Stimulated activated CD8-positive, alpha-beta memory T cell treated with anti-CD3 and anti-CD28 coated beads, Interleukin-12 subunit alpha, Interleukin-12 subunit beta, amount 100 ng/mL, for 24 hours (primary cell): ENCODE data around the gene ADCY10.
"Not testable (repeated sequence)": the region's sequence is repeated elsewhere in the genome, so short reads cannot be mapped to it uniquely, and the experiment has no call there.

Experiments
- DNase-seq: peaks from one replicate; pipeline ENCODE4 v3.0.0-alpha.2; 2020; ENCODE audit errors: extremely low read depth

ADCY10 gene

DNA sequence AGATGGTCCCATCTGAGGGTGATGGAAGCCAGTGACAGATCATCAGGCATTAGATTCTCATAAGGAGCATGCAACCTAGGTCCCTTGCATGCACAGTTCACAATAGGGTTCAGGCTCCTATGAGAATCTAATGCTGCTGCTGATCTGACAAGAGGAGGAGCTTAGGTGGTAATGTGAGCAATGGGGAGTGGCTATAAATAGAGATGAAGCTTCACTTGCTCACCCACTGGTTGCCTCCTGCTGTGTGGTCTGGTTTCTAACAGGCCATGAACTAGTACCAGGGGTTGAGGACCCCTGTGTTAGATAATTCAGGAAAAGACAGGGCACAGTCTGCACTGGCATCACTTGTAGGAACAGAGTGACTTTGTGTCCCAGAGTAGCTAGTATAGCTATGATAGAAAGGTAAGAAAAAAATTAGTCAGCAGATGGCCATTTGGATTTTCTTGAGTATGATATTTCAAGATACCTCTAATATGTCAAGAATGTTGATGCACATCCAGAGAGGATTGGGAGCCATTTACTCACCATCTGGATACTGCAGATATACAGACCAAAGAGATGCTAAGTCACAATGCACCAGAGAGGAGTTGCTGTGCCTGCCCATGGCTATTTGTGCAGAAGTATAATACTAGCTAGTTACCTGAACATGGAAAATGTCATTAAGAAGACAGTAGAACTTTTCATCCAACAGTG, 53.6 kb downstream of the ADCY10 start:
- no peak for DNase-seq

GRCh38 chr1:167856711-167857418, 57.1 kb downstream of the ADCY10 start:
- no peak for DNase-seq

GRCh38 chr1:167854184-167854583, 59.8 kb downstream of the ADCY10 start:
- DNase-seq, result no peak

GRCh38 chr1:167849666-167850065, 64.3 kb downstream of the ADCY10 start:
- no peak for DNase-seq

DNA sequence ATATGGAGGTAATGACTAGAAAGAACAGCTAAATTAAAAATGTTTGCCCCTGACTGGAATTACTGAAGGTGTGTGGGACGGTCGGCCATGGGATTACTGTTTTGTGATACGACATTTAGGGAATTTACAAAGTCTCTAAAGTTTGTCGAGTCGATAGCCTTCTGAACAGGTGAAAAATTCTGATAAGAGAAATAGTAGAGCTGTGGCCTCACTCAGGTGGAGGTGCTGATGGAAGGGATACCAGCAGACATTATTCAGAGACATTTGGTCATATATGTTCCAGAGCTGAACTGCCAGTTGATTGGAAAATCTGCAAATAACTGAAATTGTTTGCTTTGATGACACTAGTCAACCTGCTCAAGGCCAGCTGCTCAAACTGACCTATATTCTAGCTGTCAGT, 71.1 kb downstream of the ADCY10 start:
- no peak for DNase-seq

DNA sequence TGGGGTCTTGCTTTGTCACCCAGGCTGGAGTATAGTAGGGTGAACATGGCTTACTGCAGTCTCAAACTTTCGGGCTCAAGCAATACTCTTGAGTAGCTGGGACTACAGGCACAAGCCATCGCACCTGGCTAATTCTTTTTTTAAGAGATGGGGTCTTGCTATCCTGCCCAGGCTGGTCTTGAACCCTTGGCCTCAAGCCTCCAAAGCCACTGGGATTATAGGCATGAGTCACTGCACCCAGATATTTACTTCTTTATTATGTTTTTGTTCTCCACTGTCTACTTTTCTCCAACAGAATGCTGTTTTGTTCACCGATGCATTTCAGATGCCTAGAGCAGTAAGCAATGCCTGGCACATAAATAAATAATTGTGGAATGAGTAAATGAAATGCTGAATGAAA, 72.4 kb downstream of the ADCY10 start:
- no peak for DNase-seq

- no peak for DNase-seq
Measured at GRCh38 chr1:167839009-167839408, 74.9 kb downstream of the ADCY10 start.

DNA sequence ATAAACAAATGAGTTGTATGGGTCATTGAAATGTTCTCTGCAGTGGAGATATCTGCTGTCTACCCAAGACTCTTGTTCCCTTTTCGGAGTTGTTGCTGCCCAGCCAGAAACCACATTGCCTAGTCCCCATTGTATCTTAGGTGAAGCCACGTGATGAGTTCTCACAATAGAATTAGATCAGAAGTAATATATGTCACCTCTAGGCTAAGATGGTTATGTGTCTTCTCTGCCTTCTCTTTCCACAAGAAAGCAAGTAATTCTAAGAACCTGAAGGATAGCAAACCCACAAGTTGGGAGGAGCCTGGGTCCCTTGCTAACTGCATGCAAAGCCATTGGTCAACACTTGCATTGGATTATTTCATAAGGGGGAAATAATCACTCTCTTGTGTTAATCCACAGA, 76.6 kb downstream of the ADCY10 start:
- no peak for DNase-seq

DNA sequence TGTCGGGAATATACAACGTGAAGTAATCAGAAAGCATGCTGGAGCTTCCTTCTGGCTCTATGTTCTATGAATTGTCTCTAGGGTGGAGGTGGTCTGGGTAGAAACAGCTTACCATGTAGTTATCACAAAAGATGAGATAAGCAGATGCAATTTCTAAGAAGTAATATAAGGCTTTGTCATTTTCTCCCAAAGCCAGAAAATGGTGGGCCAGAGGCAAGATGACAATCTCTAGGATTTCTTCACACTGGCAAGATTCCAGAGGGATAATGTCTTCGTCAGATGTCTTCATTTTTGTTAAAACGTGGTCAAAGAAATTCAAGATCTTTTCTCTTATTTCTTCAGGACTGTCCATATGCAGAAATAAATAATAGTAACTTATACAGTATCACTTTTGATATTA, 77.7 kb downstream of the ADCY10 start:
- DNase-seq, result no peak

DNA sequence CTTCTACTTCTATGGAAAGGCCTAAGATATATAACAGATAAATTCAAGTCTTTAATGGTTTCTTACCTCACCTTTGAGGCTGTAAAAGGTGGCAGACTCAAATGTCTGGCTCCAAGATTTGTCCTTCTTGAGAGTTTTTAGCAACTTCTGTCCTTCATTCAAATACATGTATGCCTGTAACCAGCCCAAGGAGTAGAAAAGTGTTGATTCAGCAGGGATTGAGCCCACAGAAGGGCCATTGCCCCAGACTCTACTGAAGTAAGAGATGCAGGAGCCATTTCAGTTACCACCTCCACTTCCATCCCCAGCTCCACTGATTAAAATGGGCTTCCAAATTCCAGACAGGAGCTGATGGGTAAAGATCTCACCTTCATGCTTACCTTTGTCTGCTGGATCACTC, 80.0 kb downstream of the ADCY10 start:
- DNase-seq, result no peak

DNA sequence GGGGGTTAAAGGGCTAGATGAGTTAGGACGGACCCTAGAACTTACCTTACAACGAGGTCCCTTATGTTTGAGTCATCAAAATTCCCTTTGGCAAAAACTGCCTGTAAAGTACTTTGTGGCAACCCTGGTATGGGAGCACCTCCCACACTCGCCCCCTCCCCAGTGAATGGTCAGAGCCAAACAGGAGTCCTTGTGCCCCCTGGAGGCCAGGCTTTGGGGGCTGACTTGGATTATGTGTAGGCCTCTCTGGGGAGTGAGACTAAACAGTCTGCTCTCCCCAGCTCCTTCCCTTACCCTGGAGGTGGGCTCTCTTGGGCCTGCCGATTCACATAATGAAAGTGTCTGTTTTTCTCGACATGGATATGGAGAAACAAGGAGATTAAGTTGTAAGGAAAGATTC, 81.2 kb downstream of the ADCY10 start:
- no peak for DNase-seq

GRCh38 chr1:167830668-167831067, 83.3 kb downstream of the ADCY10 start:
- not testable (repeated sequence) for DNase-seq

GRCh38 chr1:167829868-167830267, 84.1 kb downstream of the ADCY10 start:
- DNase-seq, result no peak

DNA sequence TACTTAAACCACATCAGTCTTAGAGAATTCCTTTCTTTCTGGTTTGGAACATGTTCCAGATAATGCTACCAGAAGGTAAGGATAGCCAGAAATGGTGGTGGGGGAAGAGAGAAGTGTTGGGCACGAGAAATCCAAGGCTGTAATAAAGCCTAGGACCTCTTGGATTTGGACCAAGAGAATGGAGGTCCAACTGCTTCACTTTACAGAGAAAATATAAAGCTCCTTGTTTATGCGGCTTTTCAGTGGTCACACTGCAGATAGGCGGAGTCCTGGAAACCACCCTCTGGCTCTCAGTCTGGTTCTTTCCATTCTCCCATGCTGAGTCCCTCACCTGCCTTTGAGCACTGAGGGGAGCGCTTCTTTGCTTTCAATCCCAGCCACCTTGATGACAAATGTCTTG, 87.8 kb downstream of the ADCY10 start:
- DNase-seq, result no peak

- no peak for DNase-seq
Measured at GRCh38 chr1:167825419-167826079, 88.4 kb downstream of the ADCY10 start.

DNA sequence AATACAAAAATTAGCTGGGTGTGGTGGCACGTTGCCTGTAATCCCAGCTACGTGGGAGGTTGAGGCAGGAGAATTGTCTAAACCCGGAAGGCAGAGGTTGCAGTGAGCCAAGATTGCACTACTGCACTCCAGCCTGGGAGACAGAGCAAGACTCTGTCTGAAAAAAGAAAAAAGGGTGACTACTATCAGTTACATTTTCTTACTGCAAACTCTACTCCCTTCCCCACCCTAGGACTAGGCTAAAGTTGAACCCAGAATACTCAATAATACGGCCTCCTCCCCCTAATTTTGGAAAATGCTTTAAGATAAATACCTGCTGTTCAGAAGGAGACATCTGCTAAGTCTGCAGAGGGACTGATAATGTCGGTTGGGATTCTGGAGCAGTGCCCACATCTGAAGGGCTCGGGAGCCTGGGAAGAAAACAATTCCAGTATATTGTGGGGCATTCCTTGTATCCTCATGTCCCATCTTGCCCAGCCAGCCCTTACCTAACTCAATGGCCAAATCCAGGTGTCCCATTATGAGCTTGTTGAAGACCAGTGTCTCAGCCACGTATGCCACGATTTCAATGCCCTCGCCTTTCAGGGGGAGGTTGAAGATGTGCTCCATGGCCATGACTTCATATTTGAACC, 89.7 kb downstream of the ADCY10 start:
- no peak for DNase-seq

DNA sequence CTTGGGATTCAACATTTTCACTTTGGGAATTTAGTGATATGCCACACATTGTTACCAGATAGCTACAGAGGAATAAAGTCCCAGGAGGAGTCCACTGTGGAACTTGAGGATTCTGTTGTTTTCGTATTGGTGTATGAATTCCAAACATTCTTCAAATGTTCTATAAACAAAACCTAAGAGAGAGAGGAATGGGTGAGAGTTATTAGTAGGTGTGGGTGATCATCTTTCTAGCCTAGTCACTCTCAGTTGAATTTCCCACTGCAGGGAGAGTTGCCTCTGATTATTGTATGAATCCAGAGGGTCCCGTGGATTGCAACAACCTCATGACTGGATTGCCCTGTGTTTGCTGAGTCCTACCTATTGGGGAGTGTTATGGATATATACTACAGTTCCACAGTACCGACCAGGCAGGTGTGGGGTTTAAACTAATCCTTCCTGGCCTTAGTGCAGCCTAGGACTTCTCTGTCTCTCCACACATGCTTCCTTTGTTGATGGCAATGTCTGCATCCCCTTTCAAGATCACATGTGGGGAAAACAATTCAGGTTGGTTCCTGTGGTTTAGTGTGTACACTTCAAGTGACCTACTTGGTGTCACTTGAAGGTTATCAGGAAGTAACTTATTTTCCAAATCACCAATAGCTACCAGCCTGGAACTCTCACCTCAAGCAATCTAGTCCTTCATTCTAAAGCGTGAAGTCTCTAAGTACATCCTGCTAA, 91.8 kb downstream of the ADCY10 start:
- DNase-seq, result no peak

DNA sequence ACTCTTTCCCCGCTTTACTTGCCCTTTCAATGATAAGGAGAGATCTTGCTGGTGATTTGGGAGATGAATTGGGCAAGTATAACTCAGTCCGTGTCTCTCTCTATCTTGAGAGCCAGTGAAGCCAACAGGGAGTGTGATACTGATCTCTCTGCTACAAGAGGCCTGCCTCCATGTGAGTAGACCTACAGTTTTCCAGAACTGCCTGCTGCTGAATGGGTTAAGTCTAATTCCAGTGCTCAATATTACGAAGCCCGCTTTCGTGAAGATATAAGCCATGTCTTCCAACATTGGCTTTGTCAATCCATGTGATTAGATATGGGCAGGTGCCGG, 92.6 kb downstream of the ADCY10 start:
- DNase-seq, result no peak

DNA sequence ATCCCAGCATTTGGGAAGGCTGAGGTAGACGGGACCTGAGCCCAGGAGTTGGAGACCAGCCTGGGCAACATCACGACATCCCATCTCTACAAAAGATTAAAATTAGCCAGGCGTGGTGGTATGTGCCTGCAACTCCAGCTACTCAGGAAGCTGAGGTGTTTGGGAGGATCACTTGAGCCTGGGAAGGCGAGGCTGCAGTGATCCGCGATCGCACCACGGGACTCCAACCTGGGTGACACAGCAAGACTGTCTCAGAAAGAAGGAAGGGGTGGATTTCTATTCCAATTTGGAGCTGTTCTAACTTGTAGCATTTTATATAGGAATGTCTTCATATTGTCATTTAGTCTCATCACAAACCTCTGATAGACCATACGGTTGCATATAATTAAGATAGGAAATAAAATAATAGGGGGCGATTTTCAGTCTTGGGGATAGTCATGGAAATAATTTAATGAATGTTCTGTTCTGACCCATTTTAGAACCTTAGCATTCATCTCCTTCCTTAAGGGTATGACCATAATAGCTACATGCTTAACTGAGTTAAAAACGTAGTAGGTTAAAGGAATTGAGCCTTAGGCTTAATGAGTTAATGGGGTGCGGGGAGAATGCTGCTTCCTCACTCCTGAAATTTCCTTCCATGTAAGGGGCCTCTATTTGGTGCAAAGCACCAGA, 93.1 kb downstream of the ADCY10 start:
- DNase-seq, result no peak

GRCh38 chr1:167819849-167820683, 93.9 kb downstream of the ADCY10 start:
- no peak for DNase-seq

- DNase-seq, result no peak
Measured at GRCh38 chr1:167815650-167816049, 98.3 kb downstream of the ADCY10 start.
